Fibroblast of mammary gland (primary cell): ENCODE data around the gene SERPINA10.
A peak's percentile ranks its signal among the peaks of the same experiment; 100 is the strongest.

ENCODE experiments used
- DNase-seq: peaks from one replicate; pipeline ENCODE4 v3.0.0-alpha.2; 2010; ENCODE audit warnings: low read depth
- H3K4me3 ChIP-seq: 2 replicates; pipeline ENCODE4 v1.5.1; 2011; ENCODE audit warnings: low read depth, mild to moderate bottlenecking, low read length, moderate library complexity; ENCODE audit not compliant: control insufficient read depth
- CTCF ChIP-seq: conservative IDR thresholded peaks from 2 replicates; pipeline ENCODE4 v1.5.1; 2011; ENCODE audit warnings: low read depth, low read length, inconsistent platforms; ENCODE audit not compliant: control insufficient read depth, insufficient read depth

SERPINA10 gene

GRCh38 chr14:94244182-94244581 is 48.9 kb downstream of the SERPINA10 start:
- TF ChIP-seq CTCF: no peak
- no peak overlapping the region for H3K4me3 ChIP-seq
- DNase-seq: no peak

- H3K4me3 ChIP-seq: no peak overlapping the region
- peak; percentile 12 for DNase-seq
- no peak for TF ChIP-seq CTCF
Observed at GRCh38 chr14:94239406-94239805, 53.7 kb downstream of the SERPINA10 start.

- DNase-seq: no peak
- H3K4me3 ChIP-seq: no peak overlapping the region
- TF ChIP-seq CTCF: no peak
Observed at GRCh38 chr14:94237983-94238382, 55.1 kb downstream of the SERPINA10 start.

- no peak overlapping the region for H3K4me3 ChIP-seq
- DNase-seq: no peak
- TF ChIP-seq CTCF: no peak
Observed at GRCh38 chr14:94237046-94237445, 56.0 kb downstream of the SERPINA10 start.
